HS-27A (cell line): ENCODE data around the gene SDF2L1.

ENCODE experiments used
- DNase-seq: peaks from one replicate; pipeline ENCODE4 v3.0.0-alpha.2; 2012; ENCODE audit warnings: low read depth, missing footprints

SDF2L1 gene

DNA sequence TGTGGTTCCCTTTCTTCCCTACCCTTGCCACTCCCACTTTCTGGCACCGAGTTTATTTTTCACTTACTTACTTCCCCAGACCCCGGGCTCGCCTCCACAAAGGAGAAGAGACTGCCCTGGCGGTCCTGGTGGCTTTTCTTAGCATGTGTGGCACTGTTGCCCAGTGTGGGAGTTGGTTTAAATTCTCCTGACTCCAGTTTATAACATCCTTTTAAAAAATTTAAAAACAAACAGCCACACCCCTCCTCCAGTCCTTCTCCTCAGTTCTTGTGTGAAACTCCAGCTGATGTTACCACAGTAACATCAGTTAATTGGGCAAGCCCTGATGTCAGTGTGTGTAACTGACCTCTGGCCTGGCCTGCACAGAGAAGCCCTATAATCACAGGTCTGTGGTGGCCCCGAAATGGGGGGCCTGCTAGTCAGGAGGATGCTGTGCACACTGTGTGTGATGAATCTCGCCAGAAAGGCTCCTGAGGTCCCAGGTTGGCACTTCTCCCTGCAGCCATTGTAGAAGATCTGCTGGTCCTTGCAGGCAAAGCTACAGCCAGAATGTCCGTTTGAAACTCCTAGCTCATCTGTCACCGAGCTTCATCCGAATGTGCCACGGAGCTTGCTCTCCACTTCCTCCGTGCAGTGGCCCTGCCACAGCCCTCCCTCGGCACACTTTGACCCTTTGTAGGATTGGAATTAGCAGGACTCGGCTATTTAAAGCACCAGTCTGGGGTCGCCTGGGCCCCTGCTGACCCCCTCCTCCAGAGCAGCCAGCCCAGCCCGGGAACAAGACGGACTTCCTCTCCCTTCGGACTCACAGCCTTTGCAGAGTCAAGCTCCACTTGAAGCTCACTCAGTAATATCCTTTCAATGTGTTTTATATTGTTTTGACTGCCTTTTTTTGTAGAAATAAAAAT is 19.8 kb upstream of the SDF2L1 start:
- DNase-seq, result no peak

DNA sequence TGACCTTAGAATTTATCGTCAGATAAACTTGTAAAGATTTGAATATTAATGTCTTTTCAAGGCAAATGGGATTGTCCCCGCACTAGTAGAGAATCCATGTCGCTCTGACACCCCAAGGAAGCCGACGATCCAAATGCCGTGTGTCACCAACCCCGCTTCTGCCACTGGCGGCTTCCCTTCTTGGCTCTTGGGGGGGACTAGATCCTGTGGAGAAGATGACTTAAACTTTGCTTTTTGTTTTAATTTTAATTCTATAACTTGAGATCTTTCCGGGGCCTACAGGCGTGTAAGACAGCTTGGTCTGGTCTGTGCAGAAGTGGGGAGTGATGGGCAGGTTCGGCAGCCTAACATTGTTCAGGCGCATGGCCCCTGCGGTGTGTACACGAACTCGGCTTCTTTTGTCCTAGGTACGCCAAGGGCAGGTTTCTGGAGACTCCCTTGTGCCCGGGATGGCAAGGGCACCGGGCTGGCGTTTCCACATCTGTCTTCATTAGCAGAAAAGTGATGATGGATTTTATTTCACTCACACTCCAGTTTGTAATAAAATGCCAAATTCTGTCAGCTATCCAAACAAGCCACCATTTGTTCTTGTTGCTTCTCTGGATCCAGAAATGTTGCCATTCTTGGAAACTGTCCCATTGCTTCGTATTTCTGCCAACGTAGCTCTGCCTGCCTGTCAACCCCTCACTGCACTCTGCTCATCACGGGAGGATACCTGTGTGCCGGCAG is 19.0 kb upstream of the SDF2L1 start:
- no peak for DNase-seq

DNA sequence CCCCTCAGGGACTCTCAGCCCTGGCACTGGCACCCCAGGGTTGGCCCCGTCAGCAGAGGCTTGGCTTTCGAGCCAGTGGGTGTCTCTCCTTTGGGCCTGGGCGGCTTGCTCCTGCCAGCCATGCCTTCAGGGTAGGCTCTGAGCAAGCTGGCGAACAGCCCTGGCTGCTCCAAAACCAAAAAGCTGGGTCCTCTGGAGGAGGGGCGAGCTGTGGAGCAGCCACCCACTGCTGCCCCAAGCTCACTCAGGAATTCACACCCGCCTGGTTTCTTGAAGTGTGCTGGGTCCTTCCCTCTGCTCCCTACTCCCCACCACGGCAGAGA is 18.5 kb upstream of the SDF2L1 start:
- DNase-seq, result no peak

DNA sequence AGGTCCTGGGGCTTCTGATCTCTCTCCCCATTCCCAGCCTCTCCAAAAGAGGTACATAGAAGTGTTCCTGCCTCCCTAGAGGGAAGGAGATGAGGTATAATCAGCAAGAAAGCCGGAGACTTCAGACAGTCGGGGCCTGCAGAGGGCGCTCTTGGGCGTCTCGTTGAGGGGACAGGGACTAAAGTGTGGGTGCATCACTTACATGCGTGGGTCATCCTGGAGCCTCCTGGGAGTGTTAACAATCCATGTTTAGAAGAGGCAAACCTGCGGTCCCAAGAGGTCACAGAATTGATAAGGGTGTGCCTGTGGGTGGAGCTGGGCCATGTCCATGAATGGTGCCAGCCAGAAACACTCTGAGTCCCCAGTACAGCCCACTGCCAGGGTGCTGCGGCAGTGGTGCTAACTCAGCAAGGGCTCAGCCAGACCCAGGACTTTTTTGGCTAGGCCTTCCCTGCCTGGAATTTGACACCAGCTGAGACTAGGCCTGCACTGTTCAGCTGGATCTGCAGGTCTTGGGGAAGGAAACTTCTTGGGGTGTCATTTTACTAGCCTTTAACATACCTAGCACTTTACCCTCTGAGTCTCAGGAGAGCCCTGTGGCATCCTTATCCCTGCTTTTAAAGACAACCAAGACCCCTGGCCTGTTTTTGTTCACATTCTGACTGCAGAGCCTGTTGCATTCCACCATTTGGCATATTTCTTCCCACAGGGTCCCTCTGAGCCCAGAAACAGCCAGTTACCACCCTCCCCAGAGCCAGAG is 17.8 kb upstream of the SDF2L1 start:
- DNase-seq, result no peak

DNA sequence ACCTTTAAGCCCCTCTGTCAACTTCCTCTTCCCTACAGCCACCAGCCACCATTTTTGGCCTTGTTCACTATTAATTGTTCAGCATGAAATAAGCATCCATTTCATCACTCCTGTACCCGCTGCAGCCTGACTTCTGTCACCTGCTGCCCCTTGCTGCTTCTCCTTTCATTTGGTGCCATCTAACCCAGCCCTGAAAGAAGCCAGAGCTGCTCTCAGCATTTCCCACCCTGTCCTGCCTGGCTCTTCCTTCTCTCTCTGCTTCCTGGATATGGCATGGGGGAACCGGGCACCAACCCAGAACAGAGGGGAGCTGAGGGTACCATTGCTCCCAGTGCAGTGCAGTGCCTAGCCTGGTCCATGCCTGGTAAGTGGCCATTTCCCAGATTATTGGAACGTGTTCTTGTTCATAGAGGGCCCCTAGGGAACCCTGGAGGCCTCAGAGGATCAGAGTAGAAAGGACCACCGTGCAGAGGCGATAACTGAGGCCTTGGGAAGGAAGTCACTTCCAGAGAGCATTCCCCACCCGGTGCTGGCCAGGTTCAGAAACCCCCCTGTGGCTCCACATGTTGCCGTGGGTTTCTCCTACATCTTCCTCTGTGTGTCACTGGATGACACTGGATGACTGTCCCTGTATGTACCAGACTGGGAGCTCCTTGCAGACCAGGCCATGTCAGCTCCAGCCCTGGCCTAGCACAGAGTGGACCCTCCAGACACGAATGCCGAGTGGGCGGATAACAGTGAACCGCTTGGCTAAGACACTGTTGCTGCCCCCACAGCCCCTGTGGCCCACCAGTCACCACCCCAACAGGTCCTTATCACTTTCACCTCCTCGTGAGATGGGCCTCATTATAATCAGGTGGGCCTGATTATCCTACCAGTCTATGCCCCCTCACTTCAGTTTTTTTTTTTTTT is 17.0 kb upstream of the SDF2L1 start:
- DNase-seq, result no peak

DNA sequence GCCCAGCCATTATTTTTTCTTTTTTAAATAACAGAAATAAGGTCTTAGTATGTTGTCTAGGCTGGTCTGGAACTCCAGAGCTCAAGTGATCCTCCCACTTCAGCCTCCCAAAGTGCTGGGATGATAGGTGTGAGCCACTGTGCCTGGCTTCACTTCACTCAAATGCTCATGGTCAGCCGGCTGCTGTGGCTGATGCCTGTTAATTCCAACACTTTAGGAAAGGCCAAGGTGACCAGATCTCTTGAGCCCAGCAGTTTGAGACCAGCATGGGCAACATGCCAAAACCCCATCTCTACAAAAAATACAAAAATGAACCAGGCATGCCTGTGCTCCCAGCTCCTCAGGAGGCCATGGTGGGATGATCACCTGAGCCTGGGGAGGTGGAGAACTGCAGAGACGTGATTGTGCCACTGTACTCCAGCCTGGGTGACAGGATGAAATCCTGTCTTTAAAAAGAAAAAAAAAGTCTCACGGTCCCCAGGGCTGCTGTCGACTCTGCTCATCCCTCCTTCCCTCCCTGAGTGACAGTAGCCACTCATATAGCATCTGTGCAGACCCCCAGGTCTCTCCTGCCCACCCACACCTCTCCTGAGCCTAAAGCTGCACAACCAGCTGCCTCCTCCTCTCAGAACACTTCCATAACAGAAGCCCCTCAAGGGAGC is 15.9 kb upstream of the SDF2L1 start:
- DNase-seq, result no peak

DNA sequence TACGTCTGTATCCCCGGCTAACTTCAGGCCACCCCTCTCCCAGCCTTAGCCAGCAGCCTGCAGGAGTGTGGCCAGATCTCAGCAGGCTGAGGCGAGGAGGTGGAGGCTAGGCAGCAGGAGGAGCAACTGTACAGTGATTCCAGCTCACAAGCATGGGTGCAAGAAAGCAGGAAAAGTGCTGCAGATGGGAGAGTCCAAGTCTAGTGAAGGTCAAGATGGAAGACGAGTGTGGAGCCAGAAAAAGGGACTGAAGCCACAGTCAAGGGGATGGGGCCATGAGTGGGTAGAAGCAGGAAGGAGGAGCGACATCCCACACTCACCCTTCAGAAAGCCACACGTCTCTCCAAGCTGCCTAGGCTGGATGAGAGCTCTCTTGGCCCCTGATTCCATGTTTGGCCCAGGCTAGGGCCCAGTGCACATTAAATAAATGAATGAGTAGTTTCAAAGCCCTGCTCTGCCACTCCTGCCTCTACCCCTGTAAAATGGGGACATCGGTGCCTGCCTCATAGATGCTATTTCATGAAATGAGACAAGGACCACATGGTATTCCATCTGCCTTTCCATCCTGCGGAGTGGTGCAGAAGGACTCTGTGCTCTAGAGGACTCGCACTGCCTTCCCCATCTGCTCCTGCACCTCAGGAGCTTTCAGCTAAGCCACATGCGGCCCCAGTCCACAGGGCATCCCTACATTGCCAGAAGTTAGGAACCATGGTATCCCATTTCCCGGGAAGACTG is 15.2 kb upstream of the SDF2L1 start:
- DNase-seq, result no peak

DNA sequence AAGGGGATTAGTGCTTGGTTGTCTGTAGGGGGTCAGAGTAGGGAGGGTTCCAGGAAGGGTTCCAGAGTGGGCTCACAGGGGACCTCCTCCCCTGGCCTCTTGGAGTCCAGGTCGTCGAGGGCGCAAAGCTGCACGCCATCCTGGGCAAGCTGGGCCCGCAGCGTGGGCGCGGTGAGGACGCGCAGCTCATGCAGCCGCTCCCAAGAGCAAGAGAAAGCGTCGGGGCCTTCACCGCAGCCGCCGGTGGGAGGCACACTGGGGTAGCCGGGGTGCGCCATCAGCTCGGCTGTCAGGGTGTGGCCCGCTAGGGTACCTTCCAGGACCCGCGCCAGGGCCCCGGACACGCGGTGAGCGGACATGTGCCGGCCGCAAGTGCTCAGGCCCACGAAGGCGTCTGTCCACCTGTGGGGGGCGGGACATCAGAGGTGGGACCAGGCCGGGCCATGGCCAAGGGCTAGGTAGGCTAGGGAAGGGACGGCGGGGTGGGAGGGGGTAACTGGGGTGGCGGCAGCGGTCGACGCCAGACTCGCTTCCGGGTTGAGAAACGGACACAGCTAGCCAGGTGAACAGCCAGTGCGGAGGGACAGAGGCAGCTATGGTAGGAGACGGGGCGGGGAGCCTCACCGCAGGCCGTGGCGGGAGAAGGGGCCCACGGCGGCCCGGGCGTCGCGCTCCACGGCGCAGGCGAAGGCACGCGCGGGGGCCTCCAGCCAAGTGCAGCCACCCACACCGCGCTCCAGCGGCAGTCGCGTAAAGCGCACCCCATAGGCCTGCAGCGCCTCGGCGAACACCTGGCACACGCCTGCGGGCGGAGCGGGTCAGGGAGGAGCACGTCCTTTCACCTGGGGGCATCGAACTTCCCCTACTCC is 13.5 kb upstream of the SDF2L1 start:
- no peak for DNase-seq

DNA sequence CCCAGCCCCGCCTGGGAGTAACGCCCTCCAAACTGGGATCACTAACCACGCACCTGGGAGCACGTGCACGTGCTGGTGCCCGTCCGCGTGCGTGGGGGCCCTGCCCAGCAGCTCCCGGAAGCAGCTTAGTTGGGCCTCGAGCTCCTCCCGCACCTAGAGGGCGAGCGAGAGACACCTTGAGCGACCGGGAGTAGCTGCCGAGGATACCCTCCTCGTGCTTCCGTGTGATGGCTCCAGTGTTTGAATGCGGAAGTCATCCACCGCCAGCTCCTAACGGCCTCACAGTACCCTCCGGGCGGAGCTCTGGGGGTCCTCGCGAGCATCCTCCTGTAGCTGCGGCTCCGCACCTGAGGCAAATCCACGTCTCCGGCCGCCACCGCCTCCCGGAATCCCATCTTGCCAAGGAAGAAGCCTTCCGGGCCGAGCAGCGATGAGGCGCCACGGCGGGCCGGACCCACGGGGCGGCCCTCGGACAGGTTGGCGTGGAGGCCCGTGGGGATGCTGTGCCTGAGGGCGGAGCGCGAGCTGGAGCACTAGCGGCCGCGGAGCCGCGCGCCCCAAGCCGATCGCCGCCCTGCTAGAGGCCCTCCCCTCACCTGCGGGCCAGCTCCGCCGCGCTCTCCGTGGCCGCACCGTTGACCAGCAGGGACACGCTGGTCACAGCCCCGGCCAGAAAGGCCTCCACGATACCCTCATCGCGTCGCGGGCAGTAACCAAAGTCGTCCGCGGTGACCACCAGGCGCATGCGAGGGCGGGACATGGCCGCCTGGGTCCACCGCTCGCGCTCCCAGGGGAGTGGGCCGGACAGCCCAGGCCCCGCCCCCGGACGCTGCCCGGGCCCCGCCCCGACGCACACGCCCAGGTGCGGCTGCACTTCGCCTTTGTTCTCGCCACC is 12.6 kb upstream of the SDF2L1 start, which contains the start of gene YDJC:
TSS of gene YDJC (minus strand) at position 768 of the 895 bp plus-strand sequence. CDS start at position 760, 8 bp downstream.
- DNase-seq, result peak; percentile 54

DNA sequence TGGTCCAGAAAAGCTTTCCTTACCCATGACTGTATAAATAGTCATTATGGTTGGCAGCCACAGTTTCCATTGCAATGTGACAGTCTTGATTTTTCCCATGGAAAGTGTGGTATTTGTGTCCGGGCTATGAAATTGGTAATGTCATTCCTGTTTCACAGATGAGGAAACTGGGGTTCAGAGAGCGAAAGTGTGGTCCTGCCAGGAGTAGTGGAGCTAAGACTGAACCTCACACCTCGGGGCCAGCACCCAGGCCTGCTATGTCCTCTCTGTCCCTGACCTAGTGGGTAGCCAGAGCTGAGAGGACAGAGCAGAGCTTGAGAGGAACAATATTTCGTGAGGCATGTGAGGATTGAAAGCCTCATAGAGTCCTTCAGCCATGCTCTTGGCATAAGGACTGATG is 11.1 kb upstream of the SDF2L1 start:
- no peak for DNase-seq

DNA sequence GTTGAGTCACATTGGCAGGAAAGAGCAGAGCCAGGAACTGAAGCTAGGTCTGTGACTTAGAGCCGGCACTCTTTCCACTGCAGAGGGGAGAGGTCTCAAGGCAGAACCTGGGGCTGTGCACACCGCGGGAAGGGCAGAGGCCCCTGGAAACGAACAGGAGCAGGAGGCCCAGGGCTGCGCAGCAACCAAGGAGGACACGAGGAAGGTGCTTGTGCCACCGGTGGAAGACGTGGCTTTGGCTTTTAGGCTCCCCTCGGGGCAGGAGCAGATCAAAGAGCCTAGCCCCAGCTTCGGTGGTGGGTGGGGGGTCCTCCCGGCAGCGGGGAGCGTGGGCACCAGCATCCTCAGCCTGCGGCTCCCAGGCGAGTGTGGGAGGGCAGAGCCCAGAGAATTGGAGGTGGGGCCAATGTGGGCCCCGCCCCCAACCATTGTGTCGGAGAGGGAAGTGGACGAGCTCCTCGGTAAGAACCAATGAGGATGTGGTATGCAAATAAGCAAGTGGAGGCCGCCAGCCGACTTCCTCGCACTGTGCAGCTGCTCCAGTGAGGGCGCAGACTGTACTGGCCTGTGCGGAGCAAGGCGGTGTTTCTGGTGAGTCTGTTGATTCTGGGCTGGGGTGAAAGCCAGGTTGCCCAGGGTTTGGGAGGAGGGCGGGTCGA is 9.7 kb upstream of the SDF2L1 start, which contains the start of gene CCDC116:
TSS of gene CCDC116 (plus strand) at position 524 of the 659 bp plus-strand sequence. CDS start 422 bp downstream, outside the sequence.
- no peak for DNase-seq

DNA sequence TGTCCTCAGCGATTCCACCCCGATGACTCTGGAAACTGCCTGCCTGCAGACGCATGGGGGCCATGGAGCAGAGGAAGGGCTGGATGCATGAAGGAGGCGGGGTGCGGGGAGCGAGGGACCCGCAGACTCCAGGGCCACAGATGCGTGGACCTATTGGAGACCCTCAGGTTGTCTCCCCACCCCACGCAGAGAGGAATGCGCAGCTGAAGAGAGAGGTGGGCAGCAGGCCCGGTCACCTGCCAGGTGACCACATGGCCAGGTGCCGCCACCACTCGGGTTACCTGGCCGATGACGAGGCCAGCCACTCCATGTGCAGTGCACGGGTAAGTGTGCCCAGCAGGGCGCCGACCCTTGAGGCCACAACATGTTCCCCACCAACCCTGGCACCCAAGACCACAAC is 9.2 kb upstream of the SDF2L1 start:
- DNase-seq, result no peak

DNA sequence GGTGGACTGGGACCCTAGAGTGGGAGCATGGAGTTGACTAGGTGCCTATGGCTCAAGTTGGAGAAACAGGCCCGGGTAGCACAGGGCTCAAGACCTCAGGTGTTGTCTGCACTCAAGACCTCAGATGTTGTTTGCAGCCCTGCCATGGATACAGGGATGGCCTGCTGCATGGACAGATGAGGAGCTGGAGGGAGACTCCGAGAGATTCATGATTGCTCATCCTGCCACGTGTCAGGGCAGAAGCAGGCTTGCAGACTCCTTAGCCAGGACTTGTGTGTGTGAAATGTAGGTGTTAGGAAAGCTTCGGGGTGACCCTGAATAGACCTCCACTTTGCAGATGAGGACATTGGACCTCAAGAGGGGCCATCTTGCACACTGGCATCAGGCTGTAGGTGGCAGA is 8.6 kb upstream of the SDF2L1 start:
- no peak for DNase-seq

DNA sequence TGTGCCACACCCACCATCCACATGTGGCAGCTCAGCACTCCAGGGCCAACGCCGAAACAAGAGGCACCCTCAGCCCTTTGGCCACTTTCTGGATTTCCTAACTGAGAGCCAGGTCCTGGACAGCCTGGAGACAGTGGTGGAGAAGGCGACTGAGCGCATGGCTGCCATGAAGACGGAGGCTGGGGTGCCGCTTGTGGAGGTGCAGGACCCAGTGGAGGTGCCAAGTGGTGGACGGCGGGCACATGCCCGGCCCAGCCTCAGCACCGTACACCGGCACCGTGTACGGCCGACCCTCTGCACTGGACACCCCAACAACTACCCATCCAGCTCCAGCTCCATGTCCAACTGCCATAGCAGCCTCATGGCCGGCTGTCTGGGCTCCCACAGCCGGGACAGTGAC is 8.0 kb upstream of the SDF2L1 start:
- no peak for DNase-seq

DNA sequence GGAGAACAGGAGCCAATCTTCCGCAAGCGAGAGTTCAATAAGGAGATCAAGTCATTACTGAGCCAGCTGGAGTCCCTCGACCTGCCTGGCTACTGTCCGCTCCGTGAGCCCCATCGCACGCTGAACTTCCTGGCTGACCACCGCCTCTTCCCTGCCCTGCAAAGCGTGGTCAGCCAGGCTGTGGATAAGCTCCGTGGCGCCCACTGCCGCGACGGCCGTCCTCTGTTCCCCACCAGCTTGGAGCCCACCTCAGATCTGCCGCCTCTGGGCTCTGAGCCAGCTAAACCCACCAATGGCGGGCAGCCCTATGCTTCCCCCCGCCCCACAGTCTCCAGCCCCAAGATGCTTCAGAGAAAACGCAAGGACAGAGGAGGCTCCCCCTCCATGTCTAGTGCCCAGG is 7.3 kb upstream of the SDF2L1 start:
- no peak for DNase-seq

DNA sequence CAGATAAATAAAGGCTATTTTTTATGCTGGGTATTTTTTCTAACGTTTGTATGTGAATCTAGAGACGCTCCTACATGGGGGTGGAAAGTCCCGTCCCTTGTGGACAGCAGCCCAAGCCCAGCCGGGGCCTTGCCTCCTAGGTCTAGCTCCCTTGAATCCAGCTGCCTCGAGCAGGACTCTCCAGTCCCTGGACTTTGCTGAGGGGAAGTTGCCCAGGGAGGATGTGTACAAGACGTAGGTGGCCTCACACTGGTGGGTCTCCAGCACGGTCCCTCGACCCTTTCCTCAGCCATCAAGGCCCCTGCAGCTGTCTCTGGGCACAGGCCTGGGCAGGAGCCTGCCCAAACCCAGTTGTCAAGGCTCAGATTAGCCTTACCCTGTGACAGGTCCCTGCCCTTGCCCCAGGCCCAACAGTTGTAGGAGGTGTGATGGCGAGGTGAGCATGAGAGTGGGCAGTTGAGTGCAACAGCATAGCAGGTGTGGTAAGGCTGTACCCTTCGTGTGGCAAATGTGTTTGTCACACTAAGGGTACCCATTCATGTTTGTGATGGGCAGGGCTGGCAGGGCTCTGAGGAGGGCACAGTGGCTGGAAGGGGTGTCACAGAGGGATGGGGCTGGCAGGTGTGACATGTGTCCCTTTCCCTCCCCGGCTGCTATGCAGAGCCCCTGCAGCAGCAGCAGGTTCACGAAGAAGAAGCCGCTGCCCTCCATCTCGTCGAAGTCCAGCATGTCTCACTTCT is 6.2 kb upstream of the SDF2L1 start:
- DNase-seq, result no peak
